NCI-H1105 treated with DMSO at 0.1 percent for 48 hours (cell line): ENCODE results near the gene TGM5.
"Not testable (repeated sequence)": the region's sequence is repeated elsewhere in the genome, so short reads cannot be mapped to it uniquely, and the experiment has no call there.

Experiments
- DNase-seq: peaks from one replicate; lab custom pipeline; 2025; lab: John Stamatoyannopoulos, UW

Gene TGM5

DNA sequence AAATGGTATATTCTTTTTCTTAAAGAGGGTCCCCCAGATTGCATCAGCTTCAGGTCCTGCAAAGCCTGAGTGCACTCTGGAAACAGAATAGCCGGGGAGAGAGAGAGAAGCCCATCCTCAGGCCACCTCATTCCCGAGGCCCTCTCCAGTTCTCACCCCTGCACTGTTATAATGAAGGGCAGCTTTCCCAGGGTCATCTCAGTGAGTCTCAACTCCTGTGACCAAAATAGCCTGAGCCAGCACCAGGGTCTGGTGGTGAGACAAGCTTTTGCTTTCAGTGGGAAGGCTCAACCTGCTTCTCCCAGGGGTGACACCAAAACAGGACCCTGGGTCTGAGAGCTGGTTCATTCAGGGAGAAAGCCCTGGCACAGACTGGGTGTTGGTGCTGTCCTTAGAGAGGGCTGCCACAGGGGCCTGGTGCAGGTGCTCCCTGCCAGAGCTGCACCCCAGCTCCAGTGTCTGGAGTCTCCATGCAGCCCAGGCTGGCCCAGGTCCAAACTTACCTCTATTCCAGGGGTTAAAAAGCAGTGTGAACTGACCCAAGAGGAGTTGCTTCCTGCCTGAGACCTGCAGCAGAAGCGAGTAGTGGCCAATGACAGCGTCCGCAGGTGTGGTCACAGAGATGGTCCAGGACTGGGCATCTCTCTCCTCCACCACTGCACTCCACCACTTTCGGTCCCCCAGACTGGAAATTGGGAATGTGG lies 52.0 kb downstream of the TGM5 start:
- DNase-seq = no peak

- no peak for DNase-seq
Measured at GRCh38 chr15:43214169-43214568, 52.6 kb downstream of the TGM5 start.

DNA sequence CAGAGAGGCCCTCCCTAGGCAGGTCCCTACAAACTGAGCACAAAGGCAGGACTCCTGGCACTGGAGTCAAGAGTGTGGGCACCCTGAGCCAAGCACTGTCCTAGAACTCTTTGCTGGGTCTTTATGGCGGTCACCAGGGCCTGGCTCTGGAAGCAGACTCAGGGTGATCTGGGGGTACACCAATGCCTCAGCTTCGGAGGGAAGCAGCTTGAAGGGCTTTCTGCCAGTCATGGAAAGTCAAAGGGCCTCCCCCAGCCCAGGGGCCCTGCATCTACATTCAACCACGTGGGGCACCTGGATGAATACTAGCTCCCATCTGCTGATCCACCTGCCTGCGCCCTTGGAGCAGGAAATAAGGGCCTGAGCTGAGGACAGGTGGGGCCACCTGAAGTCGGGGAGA lies 53.3 kb downstream of the TGM5 start:
- DNase-seq = no peak

GRCh38 chr15:43212951-43213350 lies 53.8 kb downstream of the TGM5 start:
- no peak for DNase-seq

DNA sequence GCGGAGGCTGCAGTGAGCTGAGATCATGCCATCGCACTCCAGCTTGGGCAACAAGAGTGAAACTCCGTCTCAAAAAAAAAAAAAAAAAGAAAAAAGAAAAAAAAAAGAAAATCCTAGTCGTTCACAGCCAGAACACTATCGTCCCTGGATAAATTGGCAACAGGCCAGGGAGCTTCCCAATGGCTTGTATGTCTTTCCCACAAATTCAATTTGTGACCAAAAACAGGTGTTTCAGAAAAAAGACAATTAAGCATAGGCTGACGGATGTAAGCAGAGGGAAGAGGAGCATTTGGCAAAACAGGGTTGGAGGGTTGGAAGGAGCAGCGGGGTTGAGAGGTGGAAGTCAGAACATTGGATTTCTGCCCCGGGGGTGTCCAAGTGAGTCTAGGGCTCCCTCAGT lies 54.4 kb downstream of the TGM5 start:
- DNase-seq = no peak

DNA sequence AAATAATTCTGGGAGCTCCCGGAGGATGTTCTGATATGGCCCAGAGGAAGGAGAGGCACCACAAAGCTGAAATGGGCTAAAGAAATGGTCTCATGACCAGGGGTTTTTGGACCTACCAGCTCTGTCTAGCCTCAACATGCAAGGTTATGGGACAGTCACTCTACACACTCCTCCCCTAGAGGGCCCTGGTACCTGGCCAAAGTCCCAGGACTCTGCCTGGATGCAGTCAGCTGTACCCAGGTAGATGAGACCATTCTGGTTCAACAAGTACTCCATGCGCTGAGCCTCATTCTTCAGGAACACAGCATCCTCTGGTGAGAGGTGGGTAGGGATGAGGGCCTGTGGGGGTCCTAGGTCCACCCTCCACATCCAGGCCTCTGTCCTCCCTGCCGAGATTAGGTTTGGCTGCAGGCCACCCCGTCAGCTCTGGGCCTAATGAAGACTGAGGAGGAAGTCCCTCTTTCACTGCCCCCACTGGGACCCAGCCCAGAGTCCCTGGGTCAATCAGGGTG lies 55.4 kb downstream of the TGM5 start:
- DNase-seq = no peak

DNA sequence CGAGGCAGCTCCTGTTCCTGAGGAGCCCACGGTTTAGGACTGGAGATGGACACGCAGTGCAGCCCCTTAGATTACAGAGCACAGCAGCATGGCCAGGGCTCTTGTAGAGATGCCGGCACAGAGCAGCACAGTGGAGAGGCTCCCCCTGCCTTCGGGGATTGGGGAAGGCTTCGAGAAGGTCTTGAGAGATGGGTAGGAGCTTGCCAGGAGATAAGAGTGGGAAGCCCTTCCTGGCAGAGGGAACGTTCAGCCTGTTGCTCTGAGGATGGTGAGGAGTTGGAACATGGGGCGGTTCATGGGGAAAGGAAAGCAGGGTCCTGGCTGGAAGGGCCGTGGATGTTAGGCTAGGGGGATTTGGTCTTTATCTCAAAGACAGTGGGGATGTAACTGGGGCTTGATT lies 55.9 kb downstream of the TGM5 start:
- no peak for DNase-seq

DNA sequence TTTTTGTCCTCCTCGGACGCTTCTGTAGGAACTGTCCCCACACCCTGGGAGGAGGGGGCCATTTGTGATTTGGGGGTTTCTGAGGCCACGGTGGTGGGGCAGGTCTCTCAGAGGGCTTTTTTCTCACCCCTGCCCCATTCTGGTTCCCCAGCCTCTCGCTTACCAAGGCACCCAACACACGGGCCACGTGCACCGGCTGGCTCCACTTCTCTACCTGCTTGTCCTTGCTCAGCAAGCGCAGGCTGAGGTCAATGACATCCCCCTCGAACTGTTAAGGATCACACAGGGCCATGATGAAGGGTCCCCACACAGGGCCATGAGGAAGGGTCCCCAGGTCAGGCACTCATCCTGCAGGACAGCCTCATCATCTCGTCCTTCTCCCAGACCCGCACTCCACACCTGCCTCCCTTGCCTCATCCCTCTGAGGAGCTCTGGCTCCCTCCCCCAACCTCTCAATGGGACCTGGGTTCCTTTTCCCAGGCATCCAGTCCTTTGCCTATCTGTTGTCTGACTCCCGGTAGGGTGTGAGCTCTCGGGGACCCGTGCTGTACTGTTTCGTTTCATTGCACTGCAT lies 56.5 kb downstream of the TGM5 start:
- no peak for DNase-seq

DNA sequence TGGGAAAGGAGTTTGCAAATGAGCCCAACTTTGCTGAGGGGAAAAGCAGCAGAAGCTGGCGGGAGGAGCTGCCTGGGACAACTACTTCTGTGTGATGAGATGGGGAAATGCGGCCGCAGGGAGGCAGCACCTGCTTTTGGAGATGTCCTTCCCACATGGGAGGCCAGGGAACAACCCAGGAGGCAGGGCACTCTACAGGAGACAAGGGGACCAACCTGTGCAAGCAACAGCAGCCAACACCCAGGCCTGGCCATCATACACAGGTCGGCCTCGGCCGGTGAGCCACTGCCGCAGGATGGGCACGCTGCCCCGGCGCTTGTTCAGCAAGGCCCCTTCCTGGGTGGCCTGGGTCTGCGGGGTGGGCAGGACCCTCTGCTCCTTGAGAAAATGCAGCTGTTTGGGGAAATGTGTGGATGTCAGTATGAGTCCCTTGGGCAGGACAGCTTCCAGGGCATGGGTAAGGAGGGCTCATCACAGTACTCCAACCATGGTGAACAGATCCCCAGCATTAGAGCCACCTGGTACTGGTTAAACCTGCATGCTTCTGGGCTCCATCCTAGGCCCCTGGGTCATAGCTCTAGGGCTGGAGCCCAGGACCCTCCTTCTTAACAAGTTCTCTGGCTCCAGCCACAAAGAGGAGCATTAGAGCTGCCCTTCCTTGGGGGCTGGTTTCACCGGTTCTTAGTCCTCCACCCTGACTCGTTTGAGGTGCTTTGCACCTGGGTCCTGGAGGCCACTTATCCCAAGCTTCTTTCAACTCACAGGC lies 57.5 kb downstream of the TGM5 start:
- no peak for DNase-seq

DNA sequence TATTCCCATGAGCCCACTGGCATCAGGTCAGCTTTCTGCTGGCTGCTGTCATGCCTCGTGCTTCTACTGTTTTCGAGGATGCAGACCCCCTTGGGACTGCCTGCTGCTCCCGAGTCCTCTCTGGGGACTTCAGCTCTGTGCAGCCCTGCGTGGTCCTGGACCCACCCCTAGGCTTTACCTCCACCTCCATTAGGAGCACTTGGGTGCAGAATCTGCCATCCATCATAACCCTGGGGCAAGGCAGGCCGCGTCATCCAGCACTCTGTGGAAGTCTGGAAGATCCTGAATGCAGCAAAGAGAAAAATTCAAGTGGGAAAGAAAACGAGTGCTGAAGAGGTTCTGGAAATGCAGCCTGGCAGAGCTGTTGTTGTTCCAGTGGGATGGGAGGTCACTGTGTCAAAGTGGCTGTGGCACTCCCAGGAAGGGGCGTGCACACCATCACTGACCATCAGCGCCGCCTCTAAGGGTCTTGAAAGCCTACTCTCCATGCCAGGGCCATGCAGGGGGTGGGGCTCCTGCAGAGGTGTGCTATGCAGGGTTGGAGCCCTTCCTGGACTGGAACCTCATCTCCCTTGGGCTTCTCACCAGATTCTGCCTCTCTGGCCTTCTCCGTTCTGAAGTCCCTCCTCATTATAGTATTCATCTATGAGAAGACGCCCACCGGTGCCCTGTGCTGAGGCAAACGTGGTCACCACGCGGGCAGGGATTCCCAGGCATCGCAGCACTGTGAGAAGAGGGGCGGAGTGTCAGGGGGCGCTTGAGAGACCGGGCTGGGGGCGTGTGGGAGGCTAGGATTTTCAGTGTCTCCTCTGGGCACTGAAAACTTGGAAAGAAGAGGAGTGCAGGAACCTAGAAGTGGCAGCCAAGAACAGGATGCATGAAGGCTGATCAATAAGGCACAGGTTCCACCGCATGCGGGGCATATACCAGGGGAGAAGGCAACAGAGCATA lies 58.4 kb downstream of the TGM5 start:
- no peak for DNase-seq

GRCh38 chr15:43207024-43207423 lies 59.7 kb downstream of the TGM5 start:
- DNase-seq = no peak

DNA sequence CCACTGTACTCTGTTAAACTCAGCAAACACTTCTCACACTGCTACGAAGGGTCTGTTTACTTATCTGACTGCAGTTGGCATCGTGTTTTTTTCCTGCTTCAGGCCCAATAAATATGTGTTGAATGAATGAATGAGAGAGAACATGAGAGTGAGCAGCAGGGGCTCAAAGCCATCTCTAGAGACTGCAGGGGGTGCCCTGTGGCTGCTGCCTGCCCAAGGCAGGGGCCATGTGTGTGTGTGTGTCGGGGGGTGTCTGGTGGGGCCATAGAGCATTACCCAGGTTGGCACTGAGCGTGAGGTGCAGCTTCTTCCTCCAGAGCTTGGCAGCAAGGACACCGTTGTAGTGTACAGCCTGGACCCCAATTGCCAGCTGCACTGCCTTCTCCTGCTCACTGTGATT lies 60.7 kb downstream of the TGM5 start:
- DNase-seq = no peak

DNA sequence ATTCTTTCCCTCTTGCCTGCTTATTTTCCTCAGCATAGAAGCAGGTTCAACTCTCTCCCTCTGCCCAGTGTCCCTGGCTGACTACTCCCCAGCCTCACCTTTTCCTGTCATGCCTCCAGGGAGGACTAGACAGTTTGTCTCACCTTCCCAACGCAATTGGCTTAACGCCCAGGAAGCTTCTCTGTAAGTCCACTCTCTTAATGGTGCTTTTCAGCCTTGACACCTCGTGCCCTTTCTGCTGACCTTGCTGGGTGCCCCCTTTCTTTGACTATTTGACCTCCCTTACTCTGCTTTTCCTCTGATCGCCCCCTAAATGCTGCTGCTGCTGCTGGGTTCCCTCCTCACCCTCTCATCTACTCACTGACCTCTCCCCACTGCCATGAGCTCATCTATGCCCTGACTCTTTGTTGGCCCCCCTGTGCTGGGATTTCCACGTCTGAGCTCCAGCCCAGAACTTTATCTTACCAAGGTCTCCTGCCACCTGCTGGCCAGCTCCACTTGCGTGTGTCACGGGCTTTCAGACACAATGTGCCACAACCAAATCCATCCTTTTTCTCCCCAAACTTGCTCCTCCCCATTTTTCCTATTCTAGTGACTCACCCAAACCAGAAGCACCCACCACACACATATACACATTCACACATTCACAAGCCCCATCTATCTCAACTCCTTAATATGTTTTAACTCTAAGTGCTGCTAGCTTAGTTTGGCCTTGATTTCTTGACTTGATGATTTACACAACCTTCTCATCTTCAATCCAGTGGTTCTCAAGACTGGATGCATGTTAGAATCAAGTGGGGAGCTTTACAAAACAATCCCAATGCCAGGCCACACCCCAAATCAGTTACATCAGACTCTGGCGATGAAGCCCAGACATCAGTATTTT lies 62.5 kb downstream of the TGM5 start:
- DNase-seq = no peak

DNA sequence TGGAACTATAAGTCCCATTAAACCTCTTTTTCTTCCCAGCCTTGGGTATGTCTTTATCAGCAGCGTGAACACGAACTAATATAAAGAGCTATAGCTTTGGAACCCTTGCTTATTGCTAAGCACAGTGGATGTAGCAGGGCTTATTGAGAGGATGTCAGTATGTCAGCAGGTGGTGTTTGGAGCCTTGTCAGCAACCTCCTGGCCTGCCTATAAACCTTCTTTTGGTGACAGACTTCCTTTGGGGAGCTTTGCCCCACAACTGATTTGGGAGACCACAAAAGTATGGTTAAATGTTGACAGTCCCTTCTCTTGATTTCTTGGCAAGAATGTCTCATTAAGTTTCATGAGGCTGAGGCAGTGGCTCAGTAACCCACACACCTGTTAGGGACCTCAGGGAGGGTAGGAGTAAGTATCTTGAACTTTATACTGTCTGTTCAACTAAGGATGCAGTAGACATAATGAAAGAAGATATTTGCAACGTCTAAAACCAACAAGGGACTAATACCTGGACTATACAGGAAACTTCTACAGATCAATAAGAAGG lies 66.7 kb downstream of the TGM5 start:
- DNase-seq = no peak

- DNase-seq = no peak
Measured at GRCh38 chr15:43198992-43199391, 67.7 kb downstream of the TGM5 start.

GRCh38 chr15:43198556-43198955 lies 68.2 kb downstream of the TGM5 start:
- DNase-seq = not testable (repeated sequence)

- DNase-seq = not testable (repeated sequence)
Measured at GRCh38 chr15:43197773-43198172, 69.0 kb downstream of the TGM5 start.

DNA sequence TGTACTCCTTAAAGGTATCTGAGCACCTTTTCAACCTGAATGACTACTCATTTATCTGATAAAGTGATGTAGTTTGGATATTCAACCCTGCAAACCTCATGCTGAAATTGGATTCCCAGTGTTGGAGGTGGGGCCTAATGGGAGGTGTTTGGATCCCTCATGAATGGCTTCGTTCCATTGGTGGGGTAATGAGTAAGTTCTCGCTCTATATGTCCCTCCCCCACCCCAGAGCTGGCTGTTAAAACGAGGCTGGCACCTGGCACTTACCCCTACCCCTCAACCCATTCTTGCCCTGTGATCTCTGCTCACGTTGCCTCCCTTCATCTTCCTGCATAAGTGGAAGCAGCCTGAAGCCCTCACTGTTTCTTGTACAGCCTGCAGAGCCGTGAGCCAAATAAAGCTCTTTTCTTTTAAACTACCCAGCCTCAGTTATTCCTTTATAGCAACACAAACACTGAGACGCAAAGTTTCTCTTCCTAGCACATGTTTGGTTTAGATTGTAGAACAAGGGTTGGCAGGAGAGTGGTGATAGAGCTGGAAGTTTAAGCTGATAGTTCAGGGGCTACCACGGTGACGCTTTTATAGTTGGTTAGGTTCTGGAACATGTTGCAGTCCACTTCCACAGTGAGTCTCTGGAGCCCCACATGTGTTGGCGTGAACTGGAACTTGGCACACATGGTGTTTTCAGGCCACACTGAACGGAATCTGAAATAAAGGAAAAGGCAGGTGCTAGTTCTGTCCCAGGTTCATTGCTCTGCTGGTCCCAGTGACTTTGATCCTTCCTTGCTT lies 69.8 kb downstream of the TGM5 start:
- DNase-seq = no peak

DNA sequence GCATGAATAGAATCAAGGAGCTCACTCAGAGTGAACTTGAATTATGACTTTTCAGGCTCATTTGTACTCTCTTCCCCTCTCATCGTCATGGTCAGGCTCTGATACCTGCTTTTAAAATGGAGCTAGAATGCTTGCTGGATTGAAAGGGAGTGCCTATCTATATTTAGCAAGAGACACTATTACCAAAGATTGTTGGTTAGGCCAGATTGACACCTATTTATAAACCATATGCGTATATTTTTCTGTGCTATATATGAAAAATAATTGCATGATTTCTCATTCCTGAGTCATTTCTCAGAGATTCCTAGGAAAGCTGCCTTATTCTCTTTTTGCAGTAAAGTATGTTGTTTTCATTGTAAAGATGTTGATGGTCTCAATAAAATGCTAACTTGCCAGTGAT lies 71.9 kb downstream of the TGM5 start:
- no peak for DNase-seq

GRCh38 chr15:43193710-43194109 lies 73.0 kb downstream of the TGM5 start:
- no peak for DNase-seq
